Hematopoietic multipotent progenitor cell treated with erythropoietin and hydrocortisone succinate and interleukin-3 and kit ligand, for 4 days (in vitro differentiated cells): ENCODE results near the gene ABCE1.

Experiments
- DNase-seq: peaks from one replicate; pipeline ENCODE4 v3.0.0-alpha.2; 2015

The ABCE1 gene

DNA sequence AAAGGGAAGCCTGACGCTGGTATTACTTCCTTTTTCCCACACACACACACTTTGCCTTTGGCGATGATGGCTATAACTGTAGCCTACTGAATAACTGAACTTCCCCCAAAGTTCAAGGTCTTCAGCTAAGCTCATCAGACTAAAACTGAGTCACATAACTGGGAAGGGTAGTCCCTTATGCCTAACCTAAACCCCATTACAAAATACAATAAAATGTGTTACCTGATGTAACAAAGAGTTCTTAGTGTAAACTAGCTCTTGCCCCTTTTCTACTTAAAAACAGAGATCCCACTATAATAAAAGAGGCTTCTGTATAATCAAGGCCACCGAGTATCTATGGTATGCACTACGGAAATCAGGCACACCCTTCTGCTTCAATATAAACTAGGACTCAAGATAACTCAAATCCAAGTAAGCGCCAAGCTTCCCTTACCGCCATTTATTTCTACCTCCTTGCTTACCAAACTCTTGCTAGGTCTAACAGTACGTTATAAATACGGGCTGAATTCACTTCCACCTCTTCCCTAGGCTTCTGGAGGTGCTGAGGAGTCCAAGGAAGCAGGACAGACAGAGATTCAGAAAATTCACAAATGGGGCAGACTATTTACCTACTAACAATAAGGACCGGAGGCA, 79.9 kb downstream of the ABCE1 start:
- peak; percentile 62 for DNase-seq

DNA sequence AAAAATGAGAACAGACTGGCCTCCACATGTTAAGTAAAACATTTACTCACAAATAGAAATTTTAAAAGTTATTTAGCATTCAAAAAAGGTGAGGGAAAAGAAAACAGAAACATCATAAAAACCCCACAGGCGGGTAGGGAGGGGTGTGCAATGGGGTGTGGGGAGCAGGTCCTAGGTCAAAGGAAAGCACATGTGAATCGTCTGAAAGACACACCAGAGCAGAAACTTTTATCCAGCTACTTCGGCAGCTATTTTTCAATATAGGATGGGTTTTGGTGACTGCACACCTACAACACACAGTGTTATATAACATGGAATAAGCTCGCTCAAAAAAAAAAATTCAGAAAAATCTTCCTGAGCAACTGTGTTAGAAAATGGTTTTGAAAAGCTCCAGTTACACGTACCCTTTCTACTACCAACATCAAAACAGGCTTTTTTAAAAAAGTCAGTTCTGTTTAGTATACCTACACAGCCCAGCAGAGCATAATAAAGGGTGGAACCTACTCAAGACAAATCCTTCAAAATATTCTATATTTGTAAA, 80.7 kb downstream of the ABCE1 start:
- peak; percentile 47 for DNase-seq
